ENCODE results near the gene MRPL49. TPM values are rescaled to one million over a fixed set of nuclear protein-coding genes. Genes with fewer than 3 reads are reported as not detected.

The MRPL49 gene
- total and polyA plus RNA-seq, 2 experiments from 2014 or later = 46.8 to 57.6 TPM

- WGBS (ENCODE audit: low lambda C conversion rate, missing lambda C conversion rate) = 93% methylated on average over 15 of the region's 15 CpGs
- DNase-seq (ENCODE audit: low spot score) = no peak
- TF ChIP-seq EZH2 (IDR thresholded peaks at IDR 0.05; ENCODE audit: borderline replicate concordance) (no peak), EZH2phosphoT487 (IDR thresholded peaks at IDR 0.05; ENCODE audit: low read depth, severe bottlenecking, unreplicated experiment) (no peak), CTCF (IDR thresholded peaks at IDR 0.05; ENCODE audit: poor library complexity) (no peak)
- Histone ChIP-seq H3K4me3 (no peak overlapping the region), H3K27ac (no peak overlapping the region), H3K9me2 (replicated peaks; ENCODE audit: insufficient read depth) (no peaks in the 10 kb centered on the region), H3K27me3 (no peaks in the 10 kb centered on the region), H3K36me3 (replicated peaks; ENCODE audit: insufficient read depth, low read depth) (no peaks in the 10 kb centered on the region), H3K4me1 (ENCODE audit: insufficient read depth) (peaks cover 17% of the 10 kb centered on the region), H3K9me3 (ENCODE audit: low read depth) (no peaks in the 10 kb centered on the region), H4K20me1 (ENCODE audit: insufficient read depth, poor library complexity, severe bottlenecking) (peaks cover 4% of the 10 kb centered on the region), H3K79me2 (peaks cover 26% of the 10 kb centered on the region), H3K4me2 (no peak overlapping the region), H2AFZ (no peak overlapping the region)
Measured at GRCh38 chr11:65136515-65137096, 14.5 kb downstream of the MRPL49 start.

GRCh38 chr11:65141896-65142494 lies 19.9 kb downstream of the MRPL49 start:
- H4K20me1 ChIP-seq (ENCODE audit: insufficient read depth, poor library complexity, severe bottlenecking) = no peaks in the 10 kb centered on the region
- no peaks in the 10 kb centered on the region for H3K9me3 ChIP-seq (ENCODE audit: low read depth)
- no peaks in the 10 kb centered on the region for H3K27me3 ChIP-seq
- no peak overlapping the region for H3K27ac ChIP-seq
- no peaks in the 10 kb centered on the region for H3K36me3 ChIP-seq (replicated peaks; ENCODE audit: insufficient read depth, low read depth)
- H2AFZ ChIP-seq = no peak overlapping the region
- no peak overlapping the region for H3K4me3 ChIP-seq
- TF ChIP-seq EZH2 (IDR thresholded peaks at IDR 0.05; ENCODE audit: borderline replicate concordance) = no peak
- no peak for TF ChIP-seq CTCF (IDR thresholded peaks at IDR 0.05; ENCODE audit: poor library complexity)
- TF ChIP-seq EZH2phosphoT487 (IDR thresholded peaks at IDR 0.05; ENCODE audit: low read depth, severe bottlenecking, unreplicated experiment) = no peak
- H3K4me2 ChIP-seq = no peak overlapping the region
- H3K9me2 ChIP-seq (replicated peaks; ENCODE audit: insufficient read depth) = no peaks in the 10 kb centered on the region
- H3K79me2 ChIP-seq = no peaks in the 10 kb centered on the region
- no peak for DNase-seq (ENCODE audit: low spot score)
- H3K4me1 ChIP-seq (ENCODE audit: insufficient read depth) = no peaks in the 10 kb centered on the region
- WGBS (ENCODE audit: low lambda C conversion rate, missing lambda C conversion rate) = 83% methylated on average over 7 of the region's 7 CpGs

- TF ChIP-seq CTCF (IDR thresholded peaks at IDR 0.05; ENCODE audit: poor library complexity) (no peak), EZH2phosphoT487 (IDR thresholded peaks at IDR 0.05; ENCODE audit: low read depth, severe bottlenecking, unreplicated experiment) (no peak), EZH2 (IDR thresholded peaks at IDR 0.05; ENCODE audit: borderline replicate concordance) (no peak)
- no peaks in the 10 kb centered on the region for H3K36me3 ChIP-seq (replicated peaks; ENCODE audit: insufficient read depth, low read depth)
- H3K4me2 ChIP-seq = no peak overlapping the region
- WGBS (ENCODE audit: low lambda C conversion rate, missing lambda C conversion rate) = 86% methylated on average over 2 of the region's 2 CpGs
- H3K4me3 ChIP-seq = no peak overlapping the region
- H3K9me3 ChIP-seq (ENCODE audit: low read depth) = no peaks in the 10 kb centered on the region
- H2AFZ ChIP-seq = no peak overlapping the region
- H3K4me1 ChIP-seq (ENCODE audit: insufficient read depth) = peaks cover 8% of the 10 kb centered on the region
- no peaks in the 10 kb centered on the region for H4K20me1 ChIP-seq (ENCODE audit: insufficient read depth, poor library complexity, severe bottlenecking)
- H3K79me2 ChIP-seq = no peaks in the 10 kb centered on the region
- H3K9me2 ChIP-seq (replicated peaks; ENCODE audit: insufficient read depth) = no peaks in the 10 kb centered on the region
- no peak overlapping the region for H3K27ac ChIP-seq
- no peaks in the 10 kb centered on the region for H3K27me3 ChIP-seq
- no peak for DNase-seq (ENCODE audit: low spot score)
Measured at GRCh38 chr11:65147352-65148075, 25.4 kb downstream of the MRPL49 start.
